ENCODE measurements around the gene CD93.

Gene CD93

DNA sequence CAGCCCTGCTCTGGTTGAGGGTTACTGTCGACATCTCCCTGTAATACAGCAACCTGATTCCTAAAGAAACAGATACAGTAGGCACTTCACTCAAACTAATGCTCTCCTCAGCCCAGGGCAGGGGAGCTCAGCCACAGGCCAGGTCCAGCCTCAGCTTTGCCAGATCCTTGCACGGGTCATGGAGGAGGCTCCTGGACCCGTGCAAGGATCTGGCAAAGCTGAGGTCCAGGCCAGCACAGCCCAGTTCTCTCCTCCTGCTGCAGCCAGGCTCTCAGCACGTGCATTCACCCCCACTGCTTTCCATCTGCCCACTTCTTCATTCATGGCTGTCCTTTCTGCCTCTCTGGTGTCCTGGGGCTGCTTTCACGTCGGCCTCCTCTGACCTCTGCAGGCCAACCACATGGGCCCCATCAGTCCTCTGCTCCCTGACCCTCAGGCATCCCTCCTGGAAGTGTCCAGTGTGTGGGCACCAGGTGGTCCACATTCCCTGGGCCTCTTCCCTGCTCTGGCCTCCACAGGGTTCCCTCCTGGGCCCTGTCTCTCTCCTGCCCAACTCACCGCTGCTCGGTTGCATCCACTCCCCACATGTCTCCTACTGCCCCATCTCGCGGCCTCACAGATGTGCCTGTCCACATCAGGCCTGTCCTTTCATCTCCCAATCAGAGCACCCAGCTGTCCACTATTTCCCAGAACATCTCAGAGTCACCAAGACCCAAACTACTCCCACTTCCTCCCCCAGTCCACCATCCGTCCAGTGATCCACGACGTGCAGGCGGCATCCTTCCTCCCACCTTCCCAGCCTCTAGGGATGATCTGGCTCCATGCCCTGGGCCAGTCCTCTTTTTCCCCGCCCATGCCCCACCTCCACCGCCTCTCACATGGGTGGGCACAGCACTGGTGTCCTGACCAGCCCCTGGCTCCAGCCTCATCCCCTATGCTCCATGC is 11.8 kb upstream of the CD93 start:
- DNase-seq (ENCODE audit: low read depth): no peak

DNA sequence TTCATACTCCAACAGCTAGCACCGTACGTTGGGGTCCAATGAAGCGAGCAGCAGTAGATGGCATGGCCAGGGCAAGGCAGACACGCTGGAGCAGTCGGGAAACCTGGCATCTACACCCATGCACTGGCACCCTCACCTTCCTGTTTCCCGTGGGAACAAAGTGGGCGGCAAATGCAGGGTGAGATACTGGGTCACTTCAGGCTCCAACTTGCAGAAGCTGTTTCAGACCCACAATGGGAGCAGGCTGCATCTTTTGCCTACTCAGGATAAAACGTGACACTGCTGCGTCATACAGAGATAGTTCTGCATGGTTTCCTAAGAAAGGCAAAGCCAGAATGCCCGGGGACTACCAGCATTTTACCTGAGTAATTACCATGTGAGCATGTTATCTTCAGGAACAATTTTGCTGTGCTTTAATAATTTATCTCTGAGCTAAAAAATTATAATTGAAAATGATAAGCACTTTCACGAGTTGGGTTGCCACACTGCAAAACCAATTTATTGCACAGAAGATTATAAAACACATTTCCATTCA is 10.9 kb upstream of the CD93 start:
- no peak for DNase-seq (ENCODE audit: low read depth)

DNA sequence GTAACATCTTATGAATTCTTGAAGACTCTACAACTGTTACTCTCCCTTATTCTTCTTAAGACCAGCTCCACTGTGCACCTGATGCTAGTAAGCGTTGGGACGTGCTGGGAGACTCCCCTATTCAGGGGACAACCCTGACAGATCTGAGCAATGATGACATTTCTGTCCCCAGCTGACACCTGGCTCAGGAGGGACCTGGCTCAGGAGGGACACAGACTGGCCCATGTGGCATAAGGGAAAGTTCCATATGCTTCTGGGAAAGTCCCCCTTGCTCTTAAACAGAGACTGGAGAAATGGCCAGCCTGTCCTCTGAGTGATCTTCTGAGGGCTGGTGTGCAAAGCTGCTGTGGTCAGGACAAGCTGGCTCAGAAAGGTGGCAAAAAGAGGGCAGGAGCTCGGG is 10.0 kb upstream of the CD93 start:
- no peak for DNase-seq (ENCODE audit: low read depth)

DNA sequence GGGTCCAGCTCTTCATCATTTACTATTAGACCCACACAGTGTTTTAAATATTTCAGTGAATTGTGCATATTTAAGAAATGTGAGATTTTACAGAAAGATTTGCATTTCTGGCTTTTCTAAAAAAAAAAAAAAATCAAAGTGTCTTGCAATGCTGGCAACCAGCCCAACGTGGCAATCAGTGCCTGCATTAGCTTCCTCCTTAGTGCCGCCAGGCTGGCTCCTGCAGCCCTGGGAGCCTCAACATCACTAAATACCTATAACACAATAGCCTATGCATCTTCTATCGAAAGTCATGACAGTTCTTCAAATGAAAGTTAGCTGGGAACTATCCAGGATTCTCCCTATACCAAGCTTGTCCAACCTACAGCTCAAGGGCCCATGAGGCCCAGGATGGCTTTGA is 9.4 kb upstream of the CD93 start:
- no peak for DNase-seq (ENCODE audit: low read depth)

DNA sequence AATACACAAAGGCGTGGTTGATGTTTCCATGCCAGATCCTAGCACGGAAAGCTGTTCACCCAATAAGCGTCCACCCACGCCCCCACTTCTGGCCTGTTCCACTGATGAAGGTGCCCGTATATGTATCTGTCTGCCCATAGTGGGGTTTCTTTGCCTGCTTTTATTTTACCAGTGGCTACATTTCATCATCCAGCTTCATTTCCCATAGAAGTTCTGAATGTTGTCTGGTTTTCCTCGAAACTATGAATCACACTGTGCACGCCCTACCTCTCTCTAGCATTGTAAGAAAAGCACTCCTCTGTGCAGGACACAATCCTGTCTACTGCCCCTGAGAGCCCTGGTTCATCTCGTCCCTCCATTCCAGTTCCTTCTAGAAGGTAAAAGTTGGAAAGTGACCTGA is 8.8 kb upstream of the CD93 start:
- DNase-seq (ENCODE audit: low read depth): no peak

DNA sequence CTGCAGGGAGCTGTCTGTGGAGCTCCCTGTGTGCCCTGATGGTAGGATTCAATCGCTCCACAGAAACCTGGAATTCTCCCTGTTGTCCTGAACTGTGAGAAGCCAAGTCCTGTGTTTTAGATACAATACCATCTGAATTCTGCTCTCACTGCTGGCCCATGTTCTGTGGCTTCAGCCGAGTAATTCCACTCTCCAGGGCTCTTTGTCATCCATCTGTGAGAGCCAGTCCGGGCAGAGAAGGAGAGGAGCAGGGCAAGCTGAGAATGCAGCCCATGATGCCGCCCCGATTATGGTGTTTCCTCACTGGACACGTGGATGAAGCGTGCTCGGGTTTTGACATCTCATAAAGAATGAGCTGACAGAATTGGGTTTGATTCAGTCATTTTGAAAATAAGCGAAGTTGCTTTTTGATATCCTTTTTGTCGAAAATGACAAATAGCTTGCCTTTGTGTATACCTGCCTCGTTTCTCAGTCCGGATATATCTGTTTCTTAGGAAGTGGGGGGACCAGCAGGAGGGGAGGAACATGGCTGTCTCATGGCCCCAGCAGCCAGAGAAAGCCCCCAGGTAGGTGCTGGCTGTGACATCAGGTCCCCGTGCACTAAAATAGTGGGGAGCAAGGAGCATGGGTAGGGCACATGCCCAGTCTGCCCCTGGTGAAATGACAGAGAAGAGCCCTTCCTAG is 8.2 kb upstream of the CD93 start:
- no peak for DNase-seq (ENCODE audit: low read depth)

DNA sequence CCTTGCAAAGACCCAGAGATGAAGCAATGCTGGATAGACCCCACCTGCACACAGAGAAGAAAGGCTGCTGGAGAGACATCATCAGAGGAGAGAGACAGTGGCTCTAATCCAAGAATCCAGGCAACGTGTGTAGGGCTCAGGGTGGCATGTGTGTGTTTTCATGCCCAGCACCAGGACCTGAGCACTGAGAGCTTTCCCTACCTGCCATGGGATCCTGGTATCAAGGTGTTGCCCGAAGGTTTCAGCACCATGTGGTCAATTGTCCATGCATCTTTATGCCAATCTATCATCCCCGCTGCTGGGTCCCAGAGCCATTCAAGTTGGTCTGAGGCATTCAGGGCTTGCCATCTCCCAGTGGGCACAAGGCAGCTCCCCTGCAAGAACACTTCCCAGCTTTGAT is 7.5 kb upstream of the CD93 start:
- DNase-seq (ENCODE audit: low read depth): no peak

DNA sequence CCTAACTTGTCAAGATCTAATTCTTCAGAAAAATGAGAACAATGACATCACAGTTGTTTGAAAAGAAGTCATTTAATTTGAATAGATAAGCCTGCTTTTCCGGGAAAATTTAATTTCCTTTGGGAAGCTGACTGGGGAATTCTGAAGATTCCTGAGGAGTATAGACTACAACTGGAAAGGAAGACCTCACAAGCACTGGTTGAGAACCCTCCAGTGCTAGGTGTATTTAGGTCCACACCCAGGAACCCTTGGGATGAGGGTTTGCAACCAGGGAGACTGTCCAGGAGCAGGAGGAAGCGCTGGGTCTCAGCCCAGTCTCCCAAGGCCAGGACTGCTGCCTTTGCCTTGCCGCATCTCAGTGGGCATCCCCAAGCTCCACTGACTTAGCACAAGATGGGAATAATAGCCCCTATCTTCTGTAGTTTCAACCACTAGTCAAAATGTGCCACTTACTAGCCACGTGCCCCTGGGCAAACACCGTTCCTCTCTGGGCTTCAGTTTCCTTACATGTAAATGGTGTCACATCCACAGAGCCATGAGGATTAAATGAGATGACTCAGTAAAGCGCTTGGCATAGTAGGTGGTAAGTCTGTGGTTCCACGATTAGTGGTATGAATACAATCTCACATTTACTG is 6.9 kb upstream of the CD93 start:
- no peak for DNase-seq (ENCODE audit: low read depth)

DNA sequence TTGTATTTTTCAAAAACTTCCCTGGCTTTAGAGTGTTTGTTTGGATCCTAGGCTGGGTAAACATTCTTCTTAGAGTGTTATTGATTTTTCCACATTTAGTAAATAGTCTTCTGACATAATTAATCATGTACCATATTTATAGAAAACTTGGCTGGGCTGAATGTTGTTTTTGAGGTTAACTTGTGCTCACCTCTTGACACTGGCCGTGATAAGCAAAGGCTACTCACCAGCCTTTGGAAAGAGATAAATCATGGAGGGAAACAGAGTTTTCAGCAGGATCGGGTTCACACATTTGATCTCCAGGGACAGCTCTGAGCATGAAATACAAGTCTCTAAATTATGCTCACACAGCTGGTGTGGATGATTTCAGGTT is 6.2 kb upstream of the CD93 start:
- DNase-seq (ENCODE audit: low read depth): no peak

DNA sequence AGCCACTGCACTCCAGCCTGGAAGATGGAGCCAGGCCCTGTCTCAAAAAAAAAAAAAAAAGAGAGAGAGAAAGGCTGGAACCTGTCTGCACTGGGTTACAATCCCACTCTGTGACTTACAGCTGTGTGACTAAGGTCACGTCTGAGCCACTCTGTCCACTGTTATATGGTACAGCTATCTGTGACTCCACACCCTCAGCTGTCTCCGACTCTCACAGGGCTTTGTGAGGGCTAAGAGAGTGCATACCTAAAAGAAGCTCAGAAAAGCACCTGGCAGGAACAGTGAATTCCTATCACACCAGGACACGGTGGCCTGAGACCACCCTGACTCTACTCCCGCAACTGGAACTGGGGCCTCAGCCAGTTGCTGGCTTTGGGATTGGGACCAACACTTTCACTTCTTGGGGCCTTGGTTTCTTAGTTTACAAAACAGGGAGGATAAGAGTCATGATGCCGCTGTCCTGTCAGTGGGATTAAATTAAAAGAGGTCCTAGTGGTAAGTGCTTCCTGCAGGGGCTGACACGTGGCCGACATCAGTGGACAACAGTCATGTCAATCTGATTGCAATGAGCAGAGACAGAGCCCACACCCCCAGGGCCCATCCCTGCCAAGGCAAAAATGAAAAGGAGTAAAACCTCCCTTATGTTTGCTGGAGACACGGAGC is 5.7 kb upstream of the CD93 start:
- no peak for DNase-seq (ENCODE audit: low read depth)

DNA sequence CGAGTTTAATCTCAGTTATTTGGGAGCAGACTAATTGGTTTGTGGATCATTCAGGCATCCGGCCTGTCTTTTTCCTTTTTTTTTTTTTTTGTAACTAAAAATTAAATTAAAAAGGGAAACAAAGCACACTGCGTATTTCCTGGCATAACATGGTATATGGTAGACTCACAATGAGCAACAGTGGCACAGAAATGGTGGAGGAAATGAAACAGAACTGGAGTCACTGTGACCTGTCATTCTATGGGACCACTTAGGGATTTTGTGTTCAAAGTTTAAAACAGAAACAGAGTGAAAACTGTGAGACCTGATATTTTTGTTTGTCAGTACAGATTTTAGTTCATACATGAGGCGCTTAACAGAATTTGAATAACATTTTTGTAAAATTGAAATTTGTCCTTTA is 4.8 kb upstream of the CD93 start:
- DNase-seq (ENCODE audit: low read depth): no peak

DNA sequence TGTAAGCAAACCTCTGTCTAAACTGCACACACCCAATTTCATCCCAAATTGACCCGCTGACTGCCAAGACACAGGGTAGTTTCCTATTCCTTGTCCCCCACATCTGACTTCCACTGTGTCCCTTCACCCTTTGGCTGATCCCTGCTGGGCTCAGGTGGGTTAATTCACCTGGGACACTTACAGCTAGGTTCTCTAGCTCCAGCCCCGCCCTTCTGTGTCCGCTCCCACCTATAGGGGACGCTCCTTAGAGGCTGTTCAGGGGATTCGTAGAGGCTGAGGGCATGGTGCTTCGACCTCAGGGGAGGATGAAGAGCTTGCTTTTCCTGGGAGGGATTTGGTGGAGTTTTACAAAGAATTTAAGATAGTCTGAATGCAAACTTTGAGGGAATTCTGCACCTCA is 4.0 kb upstream of the CD93 start:
- no peak for DNase-seq (ENCODE audit: low read depth)

DNA sequence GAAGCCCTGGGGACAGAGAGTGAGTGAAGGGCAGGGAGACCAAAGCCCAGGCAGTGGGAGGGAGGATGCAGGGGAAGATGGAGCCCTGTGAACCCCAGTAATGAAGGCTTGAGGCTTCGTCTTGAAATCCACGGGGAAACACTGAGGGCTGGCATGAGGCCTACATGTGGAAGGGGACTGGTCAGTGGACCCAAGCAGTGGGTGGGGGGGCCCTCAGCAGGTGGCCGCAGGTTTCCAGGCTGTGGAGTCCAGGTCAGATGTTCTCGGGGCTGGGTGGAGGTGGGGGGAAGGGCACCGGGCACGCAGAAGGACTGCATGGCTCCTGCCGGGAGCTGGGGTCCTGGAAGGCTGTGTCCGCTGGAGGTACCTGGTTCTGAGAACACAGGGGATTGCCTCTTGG is 2.7 kb upstream of the CD93 start:
- no peak for DNase-seq (ENCODE audit: low read depth)

DNA sequence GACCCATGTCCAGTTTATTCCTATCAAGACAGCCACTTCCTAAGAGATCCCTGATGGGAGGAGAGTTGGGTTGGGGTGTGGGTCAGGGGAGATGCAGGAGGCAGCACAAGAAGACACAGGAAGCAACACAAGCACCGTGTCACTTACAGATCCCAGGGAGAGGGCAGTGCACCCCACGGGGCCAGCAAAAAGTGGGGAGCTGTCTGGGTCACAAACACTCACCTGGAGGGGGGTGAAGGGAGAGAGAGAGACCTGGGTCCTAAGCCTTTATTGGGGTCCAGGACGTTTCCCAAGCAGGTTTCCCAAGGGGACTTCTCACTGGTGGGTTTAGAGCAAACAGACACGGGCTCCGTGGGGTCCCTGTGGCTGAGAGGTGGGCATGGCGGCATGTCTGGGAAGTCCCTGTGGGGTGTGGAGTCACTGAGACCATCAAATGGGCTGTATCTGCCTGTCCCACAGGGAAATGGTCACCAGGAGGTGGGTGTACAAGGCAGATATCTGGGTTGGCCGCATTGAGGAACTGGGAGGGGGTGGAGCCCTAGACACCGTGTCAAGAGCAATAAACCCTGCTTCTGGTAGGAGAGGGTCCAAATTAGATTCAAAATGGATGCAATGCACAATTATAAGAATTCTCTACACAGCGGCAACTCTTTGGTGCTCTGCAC is 1.6 kb upstream of the CD93 start:
- DNase-seq (ENCODE audit: low read depth): no peak

DNA sequence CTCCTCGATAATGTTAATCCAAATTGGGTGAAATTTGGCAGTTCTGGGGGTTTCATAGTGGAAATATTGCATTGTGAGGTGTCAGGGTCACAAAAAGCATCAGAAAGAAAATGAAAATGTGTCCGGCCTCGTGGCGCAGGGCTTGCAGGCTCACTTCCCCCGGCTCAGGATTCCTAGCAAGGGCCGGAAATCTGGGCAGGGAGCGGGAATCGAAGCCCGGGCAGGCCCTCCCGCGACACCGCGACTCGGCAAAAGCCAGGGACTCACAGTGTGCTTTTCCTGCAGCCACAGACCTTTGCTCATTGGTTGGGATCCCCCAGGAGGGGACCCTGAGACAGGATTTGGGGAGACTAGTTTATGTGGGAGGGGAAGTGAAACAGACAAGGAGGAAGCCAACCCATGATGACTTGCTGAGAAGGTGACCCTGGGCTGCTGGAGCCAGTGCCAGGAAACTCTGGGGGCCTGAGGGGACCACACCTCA is 847 bp upstream of the CD93 start:
- DNase-seq (ENCODE audit: low read depth): no peak

DNA sequence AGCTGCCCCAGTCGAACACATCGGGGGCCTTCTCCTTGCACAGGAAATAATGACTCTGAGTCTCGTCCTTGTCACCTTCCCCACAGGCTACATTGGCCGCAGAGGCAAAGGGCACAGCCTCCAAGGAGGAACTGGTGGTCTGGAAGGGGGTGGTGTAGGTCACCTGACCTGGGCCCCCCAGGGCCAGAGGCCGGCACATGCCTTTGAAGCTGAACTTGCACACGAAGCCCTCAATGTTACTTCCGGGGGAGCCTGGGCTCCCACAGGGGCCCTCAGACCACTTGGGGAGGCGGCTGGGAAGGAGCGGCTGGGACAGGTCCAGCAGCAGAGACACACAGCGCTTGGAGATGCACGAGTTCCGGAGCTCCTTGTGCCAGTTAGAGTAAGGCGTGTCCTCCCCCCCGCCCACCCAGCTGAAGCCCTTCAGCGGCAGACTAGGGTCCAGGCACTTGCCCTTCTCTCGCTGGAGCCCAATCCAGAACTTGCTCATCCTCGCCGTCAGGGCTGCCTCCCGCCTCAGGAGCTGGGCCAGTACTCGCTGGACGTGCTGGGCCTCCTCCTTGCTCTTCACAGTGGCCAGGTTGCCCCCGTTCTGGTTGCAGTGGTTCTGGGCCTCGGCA is 578 bp downstream of the CD93 start:
- no peak for DNase-seq (ENCODE audit: low read depth)

DNA sequence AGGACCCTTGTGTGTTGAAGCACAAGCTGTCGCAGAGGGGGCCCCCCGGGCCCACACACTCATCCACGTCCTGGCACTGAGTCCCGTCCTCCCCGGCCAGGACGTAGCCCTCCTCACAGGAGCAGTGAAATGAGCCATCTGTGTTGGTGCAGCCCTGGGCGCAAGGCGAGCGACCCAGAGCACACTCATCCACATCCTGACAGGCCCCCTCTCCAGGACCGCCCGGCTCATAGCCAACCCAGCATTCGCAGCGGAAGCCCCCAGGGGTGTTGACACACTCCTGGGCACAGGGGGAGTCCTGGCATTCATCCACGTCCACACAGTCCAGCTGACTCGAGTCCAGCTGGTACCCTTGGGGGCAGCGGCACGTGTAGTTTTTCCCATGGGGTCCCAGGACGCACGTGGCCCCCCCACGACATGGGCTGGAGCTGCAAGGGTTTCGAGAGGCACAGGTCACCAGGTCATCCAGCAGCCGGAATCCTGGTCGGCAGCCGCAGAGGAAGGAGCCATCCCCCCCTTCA is 1.2 kb downstream of the CD93 start:
- no peak for DNase-seq (ENCODE audit: low read depth)

DNA sequence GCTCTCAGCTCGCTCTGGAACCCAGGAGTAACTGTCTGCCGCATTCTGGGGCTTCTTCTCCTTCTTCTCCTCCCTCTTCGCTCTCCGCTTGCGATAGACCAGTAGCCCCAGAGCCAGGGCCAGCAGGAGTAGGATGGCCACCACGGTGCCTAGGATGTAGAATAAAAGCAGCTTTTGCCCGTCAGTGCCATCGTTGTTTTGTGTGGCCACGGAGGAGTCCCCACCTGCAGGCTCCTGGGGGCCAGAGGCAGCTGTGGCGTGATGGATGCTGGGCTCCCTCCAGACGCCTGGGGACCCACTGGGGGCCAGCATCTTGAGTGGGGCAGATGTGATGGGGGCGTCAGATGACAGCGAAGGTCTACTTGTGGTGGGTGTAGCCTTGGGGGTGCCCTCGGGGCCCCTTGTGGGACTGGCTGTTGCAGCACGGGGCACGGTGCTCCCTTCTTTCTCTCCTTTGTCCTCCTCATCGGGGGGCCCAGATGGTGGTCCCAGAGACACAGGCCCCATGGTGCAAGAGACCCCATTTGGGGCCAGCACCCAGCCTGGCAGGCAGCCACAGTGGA is 1.8 kb downstream of the CD93 start:
- DNase-seq (ENCODE audit: low read depth): no peak

DNA sequence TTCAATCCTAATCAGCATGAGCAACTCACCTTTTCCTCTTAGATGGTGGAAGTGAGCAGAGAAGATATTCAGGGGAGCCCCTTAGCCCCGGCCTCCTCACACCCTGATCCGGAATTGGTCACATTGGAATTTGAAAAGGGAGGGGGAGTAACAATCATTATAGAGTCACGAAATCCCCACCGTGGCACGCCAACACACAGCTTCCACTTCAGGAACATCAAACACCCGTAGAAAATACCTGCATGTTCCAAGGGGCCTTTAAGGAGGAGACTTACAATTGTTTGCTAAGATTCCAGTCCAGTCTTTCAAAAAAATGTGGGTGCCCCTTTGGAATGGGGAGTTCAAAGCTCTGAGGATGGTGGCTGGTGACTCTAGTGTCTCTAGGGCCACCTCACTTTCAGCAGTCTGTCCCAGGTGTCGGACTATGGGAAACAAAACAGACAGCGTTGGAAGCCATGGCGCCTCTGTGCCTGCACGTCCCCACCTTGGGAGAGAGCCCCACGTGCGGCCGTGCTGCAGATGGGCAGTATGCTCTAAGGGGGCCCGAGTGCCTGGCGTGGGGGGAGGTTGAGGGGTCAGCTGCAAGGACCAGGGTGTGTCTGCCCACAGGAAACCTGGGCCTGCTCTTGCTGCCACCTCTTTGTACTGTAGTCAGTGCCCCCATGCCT is 2.4 kb downstream of the CD93 start:
- DNase-seq (ENCODE audit: low read depth): no peak
